Inflammatory macrophage treated with lipopolysaccharide for 4 hours (primary cell): ENCODE measurements around the gene RNF11.
A peak's percentile ranks its signal among the peaks of the same experiment; 100 is the strongest.
"Not testable (repeated sequence)": the region's sequence is repeated elsewhere in the genome, so short reads cannot be mapped to it uniquely, and the experiment has no call there.

Source experiments
- DNase-seq: peaks from one replicate; pipeline ENCODE4 v3.0.0-alpha.2; 2020

RNF11 gene

DNA sequence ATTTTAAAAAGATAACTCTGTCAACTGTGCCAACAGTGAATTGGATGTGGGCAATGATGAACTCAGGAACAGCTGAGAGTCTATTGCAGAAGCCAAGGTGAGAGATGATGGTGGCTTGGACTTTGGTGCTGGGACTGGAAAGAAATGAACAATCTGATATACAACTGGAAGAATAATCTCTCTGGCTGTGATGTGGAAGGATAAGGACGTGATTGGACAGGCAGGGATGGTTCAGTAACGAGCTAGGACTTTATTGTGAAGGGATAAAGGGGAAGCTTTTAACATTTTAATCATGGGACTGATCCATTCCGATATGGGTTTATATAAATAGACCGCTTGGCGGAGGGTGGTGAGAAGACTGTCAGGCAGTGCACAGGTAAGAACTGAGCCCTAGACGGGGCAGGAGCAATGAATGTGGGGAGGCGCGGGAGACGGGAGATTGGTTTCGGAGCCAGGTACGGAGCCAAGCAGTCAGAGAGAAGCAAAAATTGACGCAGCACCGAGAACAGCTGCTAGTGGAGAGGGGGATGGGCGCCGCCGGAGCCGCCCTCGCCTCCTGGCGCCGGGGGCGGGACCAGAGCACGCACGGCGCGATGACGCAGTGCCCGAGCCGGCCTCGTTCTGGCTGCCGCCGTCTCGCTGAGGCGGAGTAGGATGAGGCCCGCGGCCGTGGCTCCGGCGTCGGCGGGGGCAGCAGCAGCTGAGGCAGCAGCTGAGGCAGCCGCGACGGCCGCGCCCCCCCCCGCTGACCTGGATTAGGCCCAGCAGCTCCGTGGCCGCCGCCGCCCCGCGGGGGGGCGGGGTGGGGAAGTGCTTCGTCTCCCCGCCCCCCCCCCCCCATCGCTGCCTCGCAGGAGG, at the start of gene RNF11:
Gene RNF11 (plus strand): TSS at position 601 of the 858 bp plus-strand sequence. CDS start 484 bp downstream, outside the sequence.
- DNase-seq: peak; percentile 94

DNA sequence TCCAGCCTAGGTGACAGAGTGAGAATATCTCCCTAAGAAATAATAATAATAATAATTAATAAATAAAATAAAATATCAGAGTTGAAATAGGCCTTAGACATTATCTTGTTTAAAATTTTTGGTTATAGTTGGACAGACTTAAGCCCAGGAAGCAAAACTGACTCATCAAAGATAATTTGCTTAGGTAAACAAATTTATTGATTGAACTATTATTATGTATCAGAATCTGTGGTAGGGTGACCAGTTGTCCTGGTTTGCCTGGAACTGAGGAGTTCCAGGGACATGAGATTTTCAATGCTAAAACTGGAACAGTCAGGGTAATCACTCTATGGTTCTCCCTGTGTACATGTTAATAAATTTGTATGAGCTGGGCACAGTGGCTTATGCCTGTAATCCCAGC, 47.8 kb upstream of the RNF11 start:
- no peak for DNase-seq

DNA sequence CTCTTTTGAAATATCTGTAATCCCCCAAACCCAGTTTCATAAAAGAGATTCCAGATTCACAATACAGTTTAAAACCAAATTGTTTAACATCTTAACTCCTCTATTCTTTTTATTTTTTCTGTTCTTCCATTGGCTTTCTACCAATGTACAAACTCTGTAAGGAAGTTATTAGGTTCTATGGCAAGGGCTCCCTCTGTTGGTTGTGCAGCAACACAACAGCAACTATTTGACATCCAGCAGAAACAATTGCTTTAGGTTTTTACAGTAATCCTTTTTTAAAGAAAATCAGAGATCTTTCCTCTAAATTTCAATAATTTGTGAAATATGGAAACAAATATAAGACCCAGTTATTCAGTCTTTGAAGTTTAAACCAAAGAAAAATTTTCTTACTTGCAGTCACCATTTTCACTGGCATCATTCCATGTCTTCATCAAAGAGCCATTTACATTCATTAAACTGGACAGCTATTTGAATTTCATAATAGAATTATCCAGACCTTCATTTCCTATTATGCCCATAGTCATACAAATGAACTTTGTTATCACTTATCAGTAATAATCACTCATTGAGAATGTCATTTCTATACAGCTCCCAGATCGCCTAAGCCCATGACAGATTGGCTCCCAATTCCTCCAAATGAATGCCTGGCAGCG, 46.5 kb upstream of the RNF11 start:
- peak; percentile 64 for DNase-seq

GRCh38 chr1:51190961-51191360, 45.1 kb upstream of the RNF11 start:
- peak; percentile 37 for DNase-seq

- peak; percentile 70 for DNase-seq
Observed at GRCh38 chr1:51192213-51192843, 43.7 kb upstream of the RNF11 start.

DNA sequence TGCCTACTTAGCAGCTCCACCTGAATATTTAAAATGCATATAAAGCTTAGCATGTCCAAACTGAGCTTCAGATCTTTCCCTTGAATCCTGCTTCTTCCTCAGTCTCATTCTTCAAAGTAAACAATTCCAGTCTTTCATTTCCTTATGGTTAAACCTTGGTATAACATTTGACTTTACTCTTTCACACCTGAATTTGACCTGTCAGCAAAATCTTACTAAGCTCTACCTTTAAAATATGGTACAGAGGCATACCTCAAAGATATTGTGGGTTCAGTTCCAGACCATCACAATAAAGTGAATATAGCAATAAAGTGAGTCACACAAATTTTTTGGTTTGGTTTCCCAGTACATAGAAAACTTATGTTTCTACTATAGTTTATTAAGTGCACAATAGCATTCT, 42.5 kb upstream of the RNF11 start:
- no peak for DNase-seq

- no peak for DNase-seq
Observed at GRCh38 chr1:51203121-51203873, 32.8 kb upstream of the RNF11 start.

GRCh38 chr1:51203874-51204245, 32.2 kb upstream of the RNF11 start:
- no peak for DNase-seq

- DNase-seq: no peak
Observed at GRCh38 chr1:51210055-51210454, 26.0 kb upstream of the RNF11 start.

GRCh38 chr1:51210676-51211075, 25.4 kb upstream of the RNF11 start:
- no peak for DNase-seq

DNA sequence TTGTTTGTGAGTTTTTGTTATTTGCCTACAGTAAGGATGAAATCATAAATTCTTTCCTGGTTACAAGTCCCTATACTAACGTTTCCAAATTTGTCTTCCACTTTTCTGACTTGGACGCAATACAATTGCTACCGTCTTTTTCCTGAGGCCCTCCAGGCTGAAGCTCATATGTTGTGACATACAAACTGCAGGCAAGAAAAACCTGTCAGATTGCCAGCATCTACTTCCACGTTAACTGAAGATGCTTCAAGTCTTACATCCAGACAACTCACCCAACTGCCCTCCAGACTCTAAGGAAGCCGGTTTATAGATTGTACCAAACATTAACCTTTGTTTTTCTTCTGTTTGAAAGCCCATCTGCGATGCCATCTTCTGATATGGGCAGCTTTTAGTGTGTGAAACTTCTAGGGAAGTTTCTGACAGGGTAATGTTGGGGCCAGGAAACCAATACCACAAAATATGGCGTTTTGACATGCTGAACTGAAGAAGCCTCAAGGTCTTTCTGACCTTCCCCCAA, 21.4 kb upstream of the RNF11 start:
- no peak for DNase-seq

GRCh38 chr1:51215169-51215568, 20.9 kb upstream of the RNF11 start:
- DNase-seq: no peak

- DNase-seq: no peak
Observed at GRCh38 chr1:51216631-51217030, 19.4 kb upstream of the RNF11 start.

- DNase-seq: no peak
Observed at GRCh38 chr1:51217101-51217500, 19.0 kb upstream of the RNF11 start.

DNA sequence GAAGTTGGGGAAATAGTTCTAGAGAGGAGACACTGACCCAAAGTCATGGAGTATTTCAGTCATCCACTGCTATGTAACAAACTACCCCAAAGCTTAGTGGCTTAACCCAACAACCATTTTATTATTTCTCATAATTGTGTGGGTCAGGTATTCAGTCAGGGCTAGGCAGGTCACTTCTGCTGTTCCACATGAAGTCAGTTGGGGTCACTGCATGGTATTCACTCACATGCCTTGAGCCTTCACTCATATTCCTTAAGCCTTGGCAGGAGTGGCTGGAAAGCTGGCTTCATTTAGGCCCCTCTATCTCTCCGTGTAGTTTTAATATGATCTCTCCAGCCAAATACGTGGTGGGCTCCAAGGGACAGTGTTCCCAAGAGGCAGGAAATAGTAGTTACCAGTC, 17.5 kb upstream of the RNF11 start:
- no peak for DNase-seq

DNA sequence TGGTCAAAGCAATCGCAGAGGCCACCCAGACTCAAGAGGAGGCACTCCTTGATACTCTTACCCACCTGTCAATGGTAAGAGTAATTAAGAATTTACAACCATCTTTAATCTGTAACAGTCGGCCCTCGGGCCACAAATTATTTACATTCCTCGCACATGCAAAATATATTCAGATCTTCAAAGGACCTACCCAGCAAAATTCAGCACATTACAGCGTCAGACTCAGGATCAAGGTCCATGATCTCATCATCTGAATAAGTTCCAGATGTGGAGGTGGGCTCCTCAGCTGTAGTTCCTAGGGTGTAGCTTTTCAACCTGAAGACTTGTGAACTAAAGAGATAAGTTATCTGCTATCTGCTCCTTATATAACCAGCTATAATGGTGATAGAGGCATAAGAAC, 17.1 kb upstream of the RNF11 start:
- DNase-seq: no peak

DNA sequence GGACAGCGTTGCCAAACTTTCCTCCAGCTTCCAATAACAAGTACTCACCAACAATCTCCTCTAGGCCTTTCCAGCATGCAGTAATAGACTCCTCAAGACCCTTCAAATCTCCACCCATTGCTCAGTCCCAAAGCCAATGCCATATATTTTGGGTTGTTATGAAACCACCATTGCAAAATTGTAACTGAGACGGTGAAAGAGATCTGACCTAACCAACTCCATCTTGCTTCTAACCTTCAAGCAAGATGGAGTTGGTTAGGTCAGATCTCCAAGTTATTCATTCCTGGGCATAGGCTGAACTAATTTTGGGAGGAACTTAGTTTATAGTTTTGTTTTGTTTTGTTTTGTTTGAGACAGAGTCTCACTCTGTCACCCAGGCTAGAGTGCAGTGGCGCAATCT, 14.5 kb upstream of the RNF11 start:
- DNase-seq: not testable (repeated sequence)

DNA sequence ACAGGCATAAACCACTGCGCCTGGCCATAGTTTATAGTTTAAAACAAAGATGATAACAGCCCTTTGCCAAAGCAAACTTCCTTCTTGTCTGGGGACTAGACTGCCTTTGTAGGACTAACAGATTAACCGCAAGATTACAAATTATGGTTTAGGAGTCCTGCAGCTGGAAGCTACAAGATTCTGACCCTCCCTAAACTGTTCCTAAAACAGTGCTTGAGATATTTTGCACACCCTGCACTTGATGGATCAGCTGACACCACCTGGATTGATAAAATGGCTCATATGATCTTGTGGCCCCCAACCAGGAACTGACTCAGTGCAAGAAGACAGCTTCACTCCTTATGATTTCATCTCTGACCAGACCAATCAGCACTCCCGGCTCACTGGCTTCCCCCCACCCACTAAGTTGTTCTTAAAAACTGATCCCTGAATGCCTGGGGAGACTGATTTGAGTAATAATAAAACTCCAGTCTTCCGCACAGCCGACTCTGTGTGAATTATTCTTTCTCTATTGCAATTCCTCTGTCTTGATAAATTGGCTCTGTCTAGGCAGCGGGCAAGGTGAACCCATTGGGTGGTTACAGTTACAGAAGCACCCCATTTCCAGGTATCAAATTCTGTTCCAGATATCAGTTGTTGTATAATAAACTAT, 13.8 kb upstream of the RNF11 start:
- no peak for DNase-seq

- no peak for DNase-seq
Observed at GRCh38 chr1:51222809-51223208, 13.3 kb upstream of the RNF11 start.

- DNase-seq: no peak
Observed at GRCh38 chr1:51224255-51224654, 11.8 kb upstream of the RNF11 start.

DNA sequence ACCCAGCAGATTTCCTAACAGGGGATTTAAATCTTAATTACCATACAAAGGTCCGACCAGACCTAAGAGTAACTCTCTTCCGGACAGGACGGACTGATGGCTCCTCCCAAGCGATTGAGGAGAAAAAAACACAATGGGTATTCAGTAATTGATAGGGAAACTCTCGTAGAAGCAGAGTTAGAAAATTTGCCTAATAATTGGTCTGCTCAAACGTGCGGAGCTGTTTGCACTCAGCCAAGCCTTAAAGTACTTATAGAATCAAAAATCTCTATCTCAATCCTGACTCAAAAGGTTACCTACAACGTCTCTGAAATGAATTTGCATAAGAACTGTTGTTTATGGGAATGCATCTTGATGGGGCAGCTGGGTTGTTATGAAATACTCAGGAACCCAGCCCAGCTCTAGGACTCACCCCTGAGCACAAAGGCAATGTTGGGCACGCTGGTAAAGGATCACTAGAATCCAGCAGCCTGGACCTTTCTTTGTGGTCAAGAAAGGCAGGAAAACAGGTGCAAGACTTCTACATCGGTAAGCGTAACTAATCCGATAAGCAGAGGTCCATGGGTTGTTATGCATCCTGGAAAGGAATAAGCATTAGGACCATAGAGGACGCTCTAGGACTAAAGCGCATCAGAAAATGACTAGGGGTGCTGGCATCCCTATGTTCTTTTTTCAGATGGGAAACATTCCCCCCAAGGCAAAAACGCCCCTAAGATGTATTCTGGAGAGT, 8.7 kb upstream of the RNF11 start:
- not testable (repeated sequence) for DNase-seq

- not testable (repeated sequence) for DNase-seq
Observed at GRCh38 chr1:51228471-51228870, 7.6 kb upstream of the RNF11 start.
